Measurements from ENCODE around the gene B4GALT3.

Gene B4GALT3

DNA sequence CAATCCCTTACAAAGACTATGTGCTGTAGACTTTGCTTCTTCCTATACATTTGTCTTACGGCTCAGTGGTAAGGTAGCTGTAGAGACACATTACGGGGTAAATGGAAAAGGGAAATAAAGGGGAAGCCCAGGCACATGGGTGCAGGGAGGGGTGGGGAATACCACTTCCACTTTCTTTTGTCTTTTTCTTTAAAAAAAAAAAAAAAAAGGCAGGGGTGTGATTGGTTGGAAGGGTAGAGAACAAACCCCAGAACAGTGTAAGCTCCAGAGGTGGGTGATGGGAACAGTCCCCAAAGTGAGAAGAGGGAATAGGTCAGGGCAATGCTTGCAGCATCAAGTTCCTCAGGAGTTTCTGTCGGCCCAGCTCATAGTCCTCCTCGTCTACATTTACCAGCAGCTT lies 55.5 kb downstream of the B4GALT3 start:
- DNase-seq: no peak
